ENCODE results near the gene DGKB. TPM values are rescaled to one million over a fixed set of nuclear protein-coding genes. Genes with fewer than 3 reads are reported as not detected.

The DGKB gene
- total RNA-seq, 1 experiment from 2014 or later, result 1.9 TPM

DNA sequence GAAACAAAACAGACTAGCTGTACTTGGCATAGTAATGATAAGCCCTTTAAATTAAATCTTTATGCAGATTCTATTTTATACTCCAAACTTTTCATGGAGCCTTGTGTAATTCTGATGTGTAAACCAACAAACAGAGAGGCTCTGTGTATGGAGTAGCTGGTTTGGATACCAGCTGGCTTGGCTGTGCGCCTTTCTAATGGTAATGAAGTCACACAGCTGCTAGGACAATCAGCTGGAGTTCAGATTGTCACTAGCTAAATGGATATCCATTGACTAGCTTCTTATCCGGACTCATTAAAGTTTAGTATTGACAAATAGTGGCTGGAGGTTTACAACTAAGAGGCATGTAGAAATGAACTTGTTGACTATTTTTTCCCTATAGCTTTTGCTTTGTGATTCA is 398.4 kb downstream of the DGKB start (continued):
- TF ChIP-seq ARID4B (CRISPR knock-in tag; IDR thresholded peaks at IDR 0.05; ENCODE audit: borderline replicate concordance) (no peak), ATF1 (CRISPR knock-in tag; IDR thresholded peaks at IDR 0.05) (no peak), STAT6 (CRISPR knock-in tag; conservative IDR thresholded peaks at IDR 0.05; ENCODE audit: low read depth) (no peak), AR (CRISPR knock-in tag; IDR thresholded peaks at IDR 0.05) (no peak), ZNF671 (CRISPR knock-in tag; IDR thresholded peaks at IDR 0.05) (no peak), ZBTB43 (CRISPR knock-in tag; IDR thresholded peaks at IDR 0.05) (no peak)
- TF ChIP-seq, protein P1, sequence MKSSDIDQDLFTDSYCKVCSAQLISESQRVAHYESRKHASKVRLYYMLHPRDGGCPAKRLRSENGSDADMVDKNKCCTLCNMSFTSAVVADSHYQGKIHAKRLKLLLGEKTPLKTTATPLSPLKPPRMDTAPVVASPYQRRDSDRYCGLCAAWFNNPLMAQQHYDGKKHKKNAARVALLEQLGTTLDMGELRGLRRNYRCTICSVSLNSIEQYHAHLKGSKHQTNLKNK (CRISPR knock-in tag; IDR thresholded peaks at IDR 0.05), result no peak

DNA sequence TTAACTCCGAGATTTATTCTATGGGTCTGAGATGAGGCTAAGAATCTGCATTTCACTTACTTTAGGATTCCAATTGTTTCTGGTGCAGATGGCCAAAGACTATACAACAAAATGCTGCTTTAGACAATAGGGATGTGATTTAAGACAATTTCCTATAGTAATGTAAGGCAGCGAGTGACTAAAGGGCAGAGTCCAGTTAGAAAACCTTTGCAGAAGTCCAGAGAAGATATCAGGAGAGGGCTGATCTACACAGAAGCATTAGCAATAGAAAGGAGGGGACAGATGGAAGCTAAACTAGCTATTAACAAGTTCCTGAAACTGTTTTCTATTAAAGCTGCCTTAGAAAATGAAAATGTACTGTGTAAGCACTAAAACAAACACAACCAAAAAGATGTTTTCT is 398.9 kb downstream of the DGKB start:
- Mint-ChIP-seq H3K27ac (no peak overlapping the region), H3K9me3 (peaks cover 15% of the 10 kb centered on the region)
- DNase-seq (ENCODE audit: low spot score), result no peak

More for the DNA sequence above, 398.9 kb downstream of the DGKB start:
- ATAC-seq, result no peak
- CTCF ChIA-PET, result interaction anchor here (0.9 kb wide), 1 partner anchor 188 kb away, joined by 3 read pairs; no protein-coding TSS in a partner anchor
- no peak overlapping the region; the same call in 1 of the 2 replicates for H3K4me3 Mint-ChIP-seq
- TF ChIP-seq FOXK1 (CRISPR knock-in tag; IDR thresholded peaks at IDR 0.05), result no peak
- no peak for TF ChIP-seq TCF7 (CRISPR knock-in tag; IDR thresholded peaks at IDR 0.05; ENCODE audit: low read depth)
- TF ChIP-seq ZBTB21 (CRISPR knock-in tag; IDR thresholded peaks at IDR 0.05; ENCODE audit: borderline replicate concordance), result no peak
- TF ChIP-seq USF2 (CRISPR knock-in tag; IDR thresholded peaks at IDR 0.05), result no peak
- TF ChIP-seq ZNF396 (CRISPR knock-in tag; IDR thresholded peaks at IDR 0.05; ENCODE audit: borderline replicate concordance), result no peak
- TF ChIP-seq CREB1 (CRISPR knock-in tag; IDR thresholded peaks at IDR 0.05), result no peak
- no peak for TF ChIP-seq JUN (CRISPR knock-in tag; IDR thresholded peaks at IDR 0.05)
- H3K4me1 Mint-ChIP-seq, result peaks cover 22% of the 10 kb centered on the region
- 0 out of 2 replicates have a peak, but pooled peaks cover 5% of the 10 kb centered on the region for H3K36me3 Mint-ChIP-seq
- POLR2A ChIA-PET, result interaction anchor here (0.6 kb wide), 1 partner anchor 186 kb away, joined by 3 read pairs; no protein-coding TSS in a partner anchor
- H3K27me3 Mint-ChIP-seq (ENCODE audit: low read depth), result no peaks in the 10 kb centered on the region
